Measurements from ENCODE around the gene WIF1. TPM values are rescaled to one million over a fixed set of nuclear protein-coding genes. Genes with fewer than 3 reads are reported as not detected.

Gene WIF1
- total RNA-seq, 8 experiments from 2014 or later = 0.19 to 0.50 (median 0.36) TPM; not detected in 3

DNA sequence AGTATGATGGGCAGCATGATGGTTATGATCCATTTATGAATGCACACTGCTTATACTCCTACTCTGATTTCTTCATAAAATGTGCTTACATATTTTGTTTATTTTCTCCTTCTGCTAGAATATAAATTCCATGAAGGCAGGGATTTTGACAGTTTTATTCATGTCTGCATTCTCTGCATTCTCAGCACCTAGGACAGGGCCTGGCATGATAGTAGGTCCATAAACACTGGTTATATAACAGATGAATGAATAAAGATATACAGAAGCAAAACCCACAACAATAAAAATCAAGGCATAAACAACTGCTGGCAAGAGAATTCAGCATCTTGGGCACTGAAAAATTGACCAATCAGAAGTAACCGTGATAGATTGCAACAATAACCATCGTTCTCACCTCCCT is 115.4 kb downstream of the WIF1 start:
- 68 to 100% (median 94%) methylated on average over 1 to 2 of the region's 2 CpGs; no CpG with 5 or more reads in 3 of the 10 experiments for WGBS, 10 experiments
- no peak overlapping the region for H3K4me3 ChIP-seq
- no peak overlapping the region for H3K27ac ChIP-seq
- ATAC-seq (replicated peaks in 6 of 8) = no peak
- no peaks in the 10 kb centered on the region for H3K4me1 ChIP-seq (replicated peaks in 1 of 2)
- in situ Hi-C loops (cut with MboI; ENCODE audit: low pct_unique_long_range_greater_than_20kb in 2 of 9, low sequenced_read_pairs in 9 of 9, unreplicated experiment in 9 of 9) = no loop called here

DNA sequence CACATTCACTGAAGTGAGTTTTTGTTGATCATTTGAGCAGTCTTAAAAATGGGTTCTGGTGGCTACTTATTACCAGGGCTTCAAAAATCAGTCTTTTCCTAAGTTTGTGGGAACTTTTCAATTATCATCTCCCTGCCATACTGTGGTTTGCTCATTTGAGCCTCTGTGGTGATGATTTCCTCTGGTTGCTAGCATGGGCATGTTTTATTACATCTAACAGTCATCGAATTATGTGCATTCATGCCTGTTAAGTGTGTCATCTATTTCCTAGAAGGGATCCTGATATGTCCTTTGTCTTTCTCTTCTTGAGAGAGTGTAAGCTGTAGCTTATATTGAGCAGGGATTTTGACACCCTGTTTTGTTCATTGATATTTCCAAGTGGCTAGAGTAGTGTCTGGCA is 116.8 kb downstream of the WIF1 start:
- 0 to 100% (median 63%) methylated on average over 1 of the region's 1 CpG; no CpG with 5 or more reads in 3 of the 10 experiments for WGBS, 10 experiments
- no peak overlapping the region for H3K4me3 ChIP-seq
- H3K4me1 ChIP-seq (replicated peaks in 1 of 2) = no peaks in the 10 kb centered on the region
- in situ Hi-C loops (cut with MboI; ENCODE audit: low pct_unique_long_range_greater_than_20kb in 2 of 9, low sequenced_read_pairs in 9 of 9, unreplicated experiment in 9 of 9) = no loop called here
- ATAC-seq (replicated peaks in 6 of 8) = peak in 2 of 8 experiments; percentile 23 to 90
- no peak overlapping the region for H3K27ac ChIP-seq

Other genes starting within 250 kb of the WIF1 start
- gene LEMD3, start 48.3 kb upstream of the WIF1 start, total RNA-seq = 10 to 100 TPM in 7 of 8 experiments, 1 to 10 TPM in 1; 9.6 to 27.4 (median 22.5) TPM
- gene MSRB3, start 157.4 kb upstream of the WIF1 start, total RNA-seq = 10 to 100 TPM in 2 of 8 experiments, 1 to 10 TPM in 6; 1.4 to 14.8 (median 2.3) TPM

Measured in motor neuron (in vitro differentiated cells).